GM23338 (cell line): ENCODE data around the gene TTLL13.

Experiments
- CREB1 ChIP-seq: fragments of 250-450 bp; sonication (Bioruptor Pico); IDR thresholded peaks from 2 replicates; pipeline ENCODE4 v1.5.0; 2020; ENCODE audit warnings: low read depth, mild to moderate bottlenecking, moderate library complexity
- CTCF ChIP-seq, 2 experiments: fragments of 200-600 bp in 1 of 2; sonication (generic) in 1 of 2; conservative IDR thresholded peaks; 2 replicates each; pipeline versions ENCODE4 v1.5.1 to v1.6.1; 2016 to 2017; ENCODE audit warnings: antibody characterized with exemption in 2 of 2, low read depth in 2 of 2, mild to moderate bottlenecking in 2 of 2, moderate library complexity in 1 of 2
- ETS1 ChIP-seq: IDR thresholded peaks from 2 replicates; pipeline ENCODE4 v1.6.1; 2016; ENCODE audit warnings: antibody characterized with exemption
- EZH2 ChIP-seq: fragments of 200-600 bp; sonication (generic); IDR thresholded peaks from one replicate; pipeline ENCODE4 v1.8.0; 2017; ENCODE audit warnings: antibody characterized with exemption, mild to moderate bottlenecking, low read depth; ENCODE audit not compliant: unreplicated experiment
- EZH2phosphoT487 ChIP-seq: fragments of 200-600 bp; sonication (generic); IDR thresholded peaks from one replicate; pipeline ENCODE4 v1.8.1; 2018; ENCODE audit warnings: antibody characterized with exemption; ENCODE audit not compliant: unreplicated experiment
- NANOG ChIP-seq: IDR thresholded peaks from 2 replicates; pipeline ENCODE4 v1.6.1; 2016; ENCODE audit warnings: antibody characterized with exemption, borderline replicate concordance
- POLR2AphosphoS5 ChIP-seq: IDR thresholded peaks from 2 replicates; pipeline ENCODE4 v1.6.1; 2016; ENCODE audit warnings: antibody characterized with exemption, low read depth
- REST ChIP-seq: IDR thresholded peaks from one replicate; pipeline ENCODE4 v1.6.1; 2018; ENCODE audit warnings: antibody characterized with exemption; ENCODE audit not compliant: unreplicated experiment
- STAT1 ChIP-seq: IDR thresholded peaks from one replicate; pipeline ENCODE4 v1.6.1; 2016; ENCODE audit warnings: antibody characterized with exemption; ENCODE audit not compliant: unreplicated experiment
- ZNF114 ChIP-seq: fragments of 250-450 bp; sonication (Bioruptor Pico); IDR thresholded peaks from 2 replicates; pipeline ENCODE4 v1.5.0; 2020; ENCODE audit warnings: mild to moderate bottlenecking, moderate library complexity
- ZNF331 ChIP-seq: fragments of 250-450 bp; sonication (Bioruptor Pico); IDR thresholded peaks from 2 replicates; pipeline ENCODE4 v1.5.0; 2020; ENCODE audit warnings: low read depth, mild to moderate bottlenecking, moderate library complexity
- ZNF462 ChIP-seq: fragments of 250-450 bp; sonication (Bioruptor Pico); IDR thresholded peaks from 2 replicates; pipeline ENCODE4 v1.5.0; 2020; ENCODE audit warnings: mild to moderate bottlenecking, moderate library complexity

- TF ChIP-seq EZH2phosphoT487, result no peak
- TF ChIP-seq CTCF (conservative IDR thresholded peaks at IDR 0.05; ENCODE audit: low read depth in 2 of 2), result no peak
- TF ChIP-seq NANOG, result no peak
- no peak for TF ChIP-seq POLR2AphosphoS5
- no peak for TF ChIP-seq ZNF331
- TF ChIP-seq EZH2, result no peak
- TF ChIP-seq CREB1 (CRISPR knock-in tag), result no peak
- TF ChIP-seq ETS1, result no peak
- no peak for TF ChIP-seq REST
- no peak for TF ChIP-seq ZNF114
- TF ChIP-seq ZNF462, result no peak
- TF ChIP-seq STAT1, result no peak
Observed at GRCh38 chr15:90213818-90214204, 35.5 kb upstream of the TTLL13 start.
